ENCODE results near the gene FAM177B.
A peak's percentile ranks its signal among the peaks of the same experiment; 100 is the strongest.

The FAM177B gene

DNA sequence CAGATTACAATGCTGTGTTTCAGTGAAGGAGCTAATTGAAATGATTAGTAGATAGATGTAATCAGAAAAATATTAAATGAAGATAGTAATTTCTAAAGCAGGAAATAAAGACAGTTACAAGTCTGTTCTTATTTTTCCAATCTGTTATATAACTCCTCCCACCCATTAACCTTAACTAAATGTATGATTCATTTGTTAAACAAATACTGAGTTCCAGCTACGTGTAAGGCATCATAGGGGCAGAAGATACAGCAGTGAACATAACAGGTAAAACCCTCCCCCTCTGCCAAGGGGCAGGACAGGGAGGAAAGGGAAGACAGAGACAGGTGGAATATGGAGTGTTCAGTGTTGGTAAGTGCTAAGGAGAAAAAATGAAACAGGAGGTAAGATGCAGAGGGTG lies at the start of gene FAM177B:
Gene FAM177B, plus strand, starts transcription at position 231 of the 400 bp plus-strand sequence. CDS start 9,344 bp downstream, outside the sequence.
- H3K4me3 Mint-ChIP-seq, result no peak within 1 kb of the TSS
- H3K27ac Mint-ChIP-seq, result no peak within 1 kb of the TSS
- no peaks in the 10 kb centered on the region for H3K4me1 Mint-ChIP-seq
- H3K27me3 Mint-ChIP-seq, result no peaks in the 10 kb centered on the region
- H3K36me3 Mint-ChIP-seq, result peaks cover 6% of the 10 kb centered on the region
- H3K9me3 Mint-ChIP-seq, result no peaks in the 10 kb centered on the region

DNA sequence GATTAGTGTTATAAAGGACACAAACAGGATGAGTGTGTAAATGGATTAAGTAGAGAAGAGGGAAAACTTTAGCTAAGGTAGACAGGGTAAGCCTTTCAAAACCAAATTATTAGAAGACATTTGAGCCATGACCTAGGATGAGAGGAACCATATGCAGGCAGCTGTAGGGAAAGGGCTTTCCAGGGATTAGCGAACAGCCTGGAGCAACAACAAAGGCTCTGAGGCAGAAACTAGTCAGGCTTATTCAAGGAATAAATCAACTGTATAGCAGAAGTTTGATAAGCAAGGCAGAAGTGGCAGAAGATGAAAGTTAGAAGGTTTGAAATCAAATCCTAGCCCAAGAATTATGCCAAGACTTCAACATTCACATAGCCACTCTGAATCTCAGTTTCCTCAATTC lies 46.0 kb upstream of the FAM177B start:
- Mint-ChIP-seq H3K9me3 (no peaks in the 10 kb centered on the region), H3K27me3 (no peaks in the 10 kb centered on the region), H3K27ac (peak overlapping the region; percentile 5), H3K36me3 (peaks cover 7% of the 10 kb centered on the region), H3K4me3 (no peak overlapping the region), H3K4me1 (peaks cover 21% of the 10 kb centered on the region)

DNA sequence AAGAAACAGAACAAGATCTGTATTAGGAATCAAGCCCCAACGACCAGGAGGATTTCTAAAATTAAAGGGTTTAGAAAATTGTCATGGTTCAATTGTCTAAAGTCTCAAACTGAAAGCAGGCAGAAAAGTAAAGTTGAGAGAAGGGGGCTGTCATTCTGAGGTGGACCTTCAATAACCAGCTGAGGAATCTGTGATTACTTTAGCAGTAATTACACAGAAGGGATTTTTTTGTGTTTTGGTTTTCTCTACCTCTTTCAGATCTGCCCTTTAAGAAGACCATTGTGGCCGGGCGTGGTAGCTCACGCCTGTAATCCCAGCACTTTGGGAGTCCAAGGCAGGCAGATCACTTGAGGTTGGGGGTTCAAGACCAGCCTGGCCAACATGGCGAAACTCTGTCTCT lies 42.1 kb upstream of the FAM177B start:
- peaks cover 34% of the 10 kb centered on the region for H3K4me1 Mint-ChIP-seq
- H3K4me3 Mint-ChIP-seq, result no peak overlapping the region
- no peak overlapping the region for H3K27ac Mint-ChIP-seq
- H3K36me3 Mint-ChIP-seq, result peaks cover 9% of the 10 kb centered on the region
- H3K27me3 Mint-ChIP-seq, result no peaks in the 10 kb centered on the region
- H3K9me3 Mint-ChIP-seq, result no peaks in the 10 kb centered on the region

DNA sequence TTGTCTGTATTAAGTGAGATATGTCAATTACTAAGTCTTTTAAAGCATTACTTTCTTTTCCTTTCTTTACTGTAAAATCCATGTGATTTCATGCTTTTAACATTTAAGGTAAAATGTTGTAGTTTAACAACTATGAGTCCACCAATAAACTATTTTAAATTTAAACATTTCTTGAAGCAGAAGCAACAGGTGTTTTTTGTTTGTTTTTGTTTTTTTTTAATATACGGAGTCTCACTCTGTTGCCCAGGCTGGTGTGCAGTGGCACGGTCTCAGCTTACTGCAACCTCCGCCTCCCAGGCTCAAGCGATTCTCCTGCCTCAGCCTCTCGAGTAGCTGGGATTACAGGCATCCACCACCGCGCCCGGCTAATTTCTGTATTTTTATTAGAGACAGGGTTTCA lies 40.3 kb upstream of the FAM177B start:
- H3K4me3 Mint-ChIP-seq, result no peak overlapping the region
- peaks cover 6% of the 10 kb centered on the region for H3K36me3 Mint-ChIP-seq
- no peaks in the 10 kb centered on the region for H3K27me3 Mint-ChIP-seq
- H3K4me1 Mint-ChIP-seq, result peaks cover 29% of the 10 kb centered on the region
- no peaks in the 10 kb centered on the region for H3K9me3 Mint-ChIP-seq
- H3K27ac Mint-ChIP-seq, result no peak overlapping the region

DNA sequence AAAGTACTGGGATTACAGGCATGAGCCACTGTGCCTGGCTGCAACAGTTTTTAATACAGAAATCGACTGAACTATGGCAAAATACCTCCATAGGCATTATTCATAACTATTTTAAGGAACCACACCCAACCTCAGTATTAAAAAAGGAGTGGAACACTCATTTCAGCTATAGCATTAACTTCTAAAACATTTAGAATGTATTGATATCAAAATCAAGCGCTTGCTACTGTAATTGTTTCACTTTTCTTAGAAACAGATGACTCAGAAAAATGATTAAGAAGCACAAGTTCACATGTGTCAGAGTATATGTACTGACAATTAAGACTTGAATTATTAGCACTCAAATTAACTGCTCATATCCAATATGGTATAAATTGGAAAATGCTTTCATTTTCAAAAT lies 39.8 kb upstream of the FAM177B start:
- H3K4me3 Mint-ChIP-seq, result no peak overlapping the region
- H3K4me1 Mint-ChIP-seq, result peaks cover 29% of the 10 kb centered on the region
- peaks cover 7% of the 10 kb centered on the region for H3K36me3 Mint-ChIP-seq
- H3K9me3 Mint-ChIP-seq, result no peaks in the 10 kb centered on the region
- no peaks in the 10 kb centered on the region for H3K27me3 Mint-ChIP-seq
- H3K27ac Mint-ChIP-seq, result peak overlapping the region; percentile 90

DNA sequence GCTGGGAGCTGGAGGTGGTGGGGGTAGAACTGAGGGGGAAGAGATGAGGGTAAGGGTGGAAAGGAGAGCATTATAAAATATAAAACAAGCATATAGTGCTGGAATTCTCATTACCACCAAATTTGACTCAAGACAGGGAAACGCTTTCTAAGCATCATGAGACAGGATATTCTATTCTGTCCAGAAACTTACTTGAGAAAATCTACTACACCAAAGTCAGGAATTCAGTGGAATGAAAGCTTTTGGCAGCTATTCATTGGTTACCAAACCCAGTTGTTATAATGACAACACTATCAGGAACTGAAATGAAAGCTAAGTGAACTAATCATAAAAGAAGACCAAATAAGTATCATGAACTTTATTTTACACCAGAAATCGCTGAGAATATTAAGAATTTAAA lies 39.2 kb upstream of the FAM177B start:
- Mint-ChIP-seq H3K36me3 (peaks cover 11% of the 10 kb centered on the region), H3K4me3 (no peak overlapping the region), H3K4me1 (peaks cover 34% of the 10 kb centered on the region), H3K27ac (no peak overlapping the region), H3K9me3 (no peaks in the 10 kb centered on the region), H3K27me3 (no peaks in the 10 kb centered on the region)

DNA sequence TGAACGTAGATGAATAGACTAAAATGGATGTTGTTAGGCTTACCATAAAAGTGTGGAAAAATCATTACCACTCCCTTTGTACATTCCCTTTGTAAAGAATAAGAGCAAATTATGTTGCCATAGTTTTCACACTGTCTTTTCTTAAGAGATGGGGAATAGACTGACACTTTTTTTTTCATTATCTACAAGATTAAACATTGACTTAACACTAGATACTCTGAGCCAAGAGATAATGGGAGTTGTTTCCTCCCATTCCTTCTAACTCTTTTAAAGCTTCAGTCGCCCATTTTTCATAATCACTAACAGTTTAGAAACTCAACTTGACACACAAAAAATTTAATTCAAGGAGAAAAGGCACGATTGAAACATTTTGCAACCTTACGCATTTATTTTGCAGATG lies 34.8 kb upstream of the FAM177B start:
- Mint-ChIP-seq H3K27ac (peak overlapping the region; percentile 14), H3K4me1 (peaks cover 54% of the 10 kb centered on the region), H3K27me3 (no peaks in the 10 kb centered on the region)

DNA sequence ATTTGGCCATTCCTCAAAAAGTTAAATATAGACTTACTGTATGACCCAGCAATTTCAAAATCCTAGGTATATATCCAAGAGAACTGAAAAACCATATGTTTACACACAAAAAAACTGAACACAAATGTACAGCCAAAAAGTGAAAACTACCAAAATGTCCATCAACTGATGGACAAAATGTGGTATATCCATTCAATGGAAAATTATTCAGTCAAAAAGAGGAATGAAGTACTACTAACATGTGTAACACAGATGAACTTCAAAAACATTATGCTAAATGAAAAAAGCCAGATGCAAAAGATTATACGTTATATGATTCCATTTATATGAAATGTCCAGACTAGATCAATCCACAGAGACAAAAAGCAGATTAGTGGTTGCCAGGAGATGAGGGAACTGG lies 32.7 kb upstream of the FAM177B start:
- H3K27me3 Mint-ChIP-seq, result no peaks in the 10 kb centered on the region
- H3K4me3 Mint-ChIP-seq, result no peak overlapping the region
- peak overlapping the region; percentile 76 for H3K27ac Mint-ChIP-seq
- peaks cover 60% of the 10 kb centered on the region for H3K4me1 Mint-ChIP-seq
- peaks cover 20% of the 10 kb centered on the region for H3K36me3 Mint-ChIP-seq
- peaks cover 8% of the 10 kb centered on the region for H3K9me3 Mint-ChIP-seq

More for the DNA sequence above, 34.8 kb upstream of the FAM177B start:
- Mint-ChIP-seq H3K4me3 (no peak overlapping the region), H3K9me3 (peaks cover 8% of the 10 kb centered on the region), H3K36me3 (peaks cover 21% of the 10 kb centered on the region)

DNA sequence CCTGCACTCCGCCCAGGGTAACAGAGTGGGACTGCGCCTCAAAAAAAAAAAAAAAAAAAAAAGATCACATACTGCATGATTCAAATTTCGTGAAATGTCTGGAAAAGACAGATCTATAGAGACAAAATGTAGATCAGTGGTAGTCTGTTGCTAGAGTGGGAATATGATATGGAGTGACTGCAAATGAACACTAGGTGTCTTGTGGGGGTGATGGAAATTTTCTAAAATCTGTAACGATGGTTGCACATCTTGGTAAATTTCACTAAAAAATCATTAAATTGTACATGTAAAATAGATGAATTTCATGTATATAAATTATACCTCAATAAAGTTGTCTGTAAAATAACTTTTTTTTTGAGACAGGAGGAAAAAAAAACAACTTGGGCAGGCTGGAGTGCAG lies 30.2 kb upstream of the FAM177B start:
- Mint-ChIP-seq H3K27me3 (no peaks in the 10 kb centered on the region), H3K9me3 (peaks cover 8% of the 10 kb centered on the region), H3K4me1 (peaks cover 79% of the 10 kb centered on the region), H3K4me3 (no peak overlapping the region), H3K36me3 (peaks cover 21% of the 10 kb centered on the region), H3K27ac (no peak overlapping the region)

DNA sequence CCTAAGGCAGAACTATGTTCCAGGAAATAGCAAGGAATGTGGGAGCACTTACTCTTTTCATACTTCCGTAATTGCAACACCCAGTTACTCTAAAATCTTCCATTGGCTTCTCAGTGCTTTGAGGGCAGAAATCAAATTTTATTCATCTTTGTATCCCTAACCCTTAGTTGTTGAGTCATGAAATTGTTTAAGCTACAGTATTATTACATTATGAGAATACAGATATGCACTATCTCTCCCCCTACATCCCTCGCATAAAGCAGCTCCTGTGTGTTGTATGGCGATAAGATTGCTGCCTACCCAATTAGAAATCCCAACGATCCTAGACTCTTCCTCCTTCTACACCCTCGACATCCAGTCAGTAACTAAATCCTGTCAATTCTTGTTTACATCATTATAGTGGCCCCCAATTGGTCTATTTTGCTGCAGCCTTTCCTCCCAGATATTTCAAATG lies 27.3 kb upstream of the FAM177B start:
- H3K4me3 Mint-ChIP-seq, result peak overlapping the region; percentile 99
- H3K27me3 Mint-ChIP-seq, result no peaks in the 10 kb centered on the region
- H3K9me3 Mint-ChIP-seq, result no peaks in the 10 kb centered on the region
- peaks cover 9% of the 10 kb centered on the region for H3K36me3 Mint-ChIP-seq
- peak overlapping the region; percentile 3 for H3K27ac Mint-ChIP-seq
- peaks cover 70% of the 10 kb centered on the region for H3K4me1 Mint-ChIP-seq

DNA sequence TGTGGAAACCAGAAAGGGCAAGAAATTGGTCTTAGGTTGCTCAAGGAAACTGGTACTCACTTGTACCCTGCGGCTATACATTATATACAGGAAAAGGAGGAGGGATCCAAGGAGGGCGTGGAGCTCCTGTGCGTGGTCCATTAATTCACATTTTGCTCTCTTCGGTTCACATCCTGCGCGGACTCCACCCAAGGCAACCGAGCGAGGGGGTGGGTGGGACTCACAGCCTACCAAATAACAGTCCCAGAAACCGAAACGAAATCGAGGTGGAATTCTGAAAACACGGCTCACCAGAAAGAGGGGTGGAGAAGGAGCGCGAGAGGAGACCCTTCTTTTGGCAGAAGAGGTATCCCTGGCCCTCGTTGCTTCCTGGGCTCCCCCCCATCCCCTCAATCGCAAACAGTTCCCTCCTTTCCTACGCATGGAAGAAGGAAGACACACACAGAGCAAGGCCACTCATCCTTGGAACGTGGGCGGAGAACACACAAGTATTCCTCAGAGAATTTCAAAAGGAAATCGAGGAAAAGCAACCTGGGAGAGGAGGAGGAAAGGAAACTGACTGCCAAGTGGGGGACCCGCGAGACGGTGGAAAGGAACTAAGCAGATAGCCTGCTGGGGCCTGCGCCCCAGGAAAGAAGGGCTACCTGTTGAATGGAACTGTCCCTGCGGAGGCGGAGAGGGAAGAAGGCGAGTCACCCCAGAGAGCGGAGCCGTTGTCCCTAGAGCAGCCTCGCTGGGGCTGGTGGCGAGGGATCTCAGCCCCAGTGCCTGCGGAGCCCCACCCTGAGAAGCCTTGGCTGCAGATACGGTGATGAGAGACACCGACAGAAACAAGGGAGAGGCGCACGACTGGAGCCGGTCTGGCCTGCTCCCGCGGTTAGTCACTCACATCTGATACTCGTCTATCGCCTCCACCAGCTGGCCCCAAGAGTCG lies 25.4 kb upstream of the FAM177B start:
- peak overlapping the region; percentile 99 for H3K4me3 Mint-ChIP-seq
- H3K36me3 Mint-ChIP-seq, result peaks cover 11% of the 10 kb centered on the region

DNA sequence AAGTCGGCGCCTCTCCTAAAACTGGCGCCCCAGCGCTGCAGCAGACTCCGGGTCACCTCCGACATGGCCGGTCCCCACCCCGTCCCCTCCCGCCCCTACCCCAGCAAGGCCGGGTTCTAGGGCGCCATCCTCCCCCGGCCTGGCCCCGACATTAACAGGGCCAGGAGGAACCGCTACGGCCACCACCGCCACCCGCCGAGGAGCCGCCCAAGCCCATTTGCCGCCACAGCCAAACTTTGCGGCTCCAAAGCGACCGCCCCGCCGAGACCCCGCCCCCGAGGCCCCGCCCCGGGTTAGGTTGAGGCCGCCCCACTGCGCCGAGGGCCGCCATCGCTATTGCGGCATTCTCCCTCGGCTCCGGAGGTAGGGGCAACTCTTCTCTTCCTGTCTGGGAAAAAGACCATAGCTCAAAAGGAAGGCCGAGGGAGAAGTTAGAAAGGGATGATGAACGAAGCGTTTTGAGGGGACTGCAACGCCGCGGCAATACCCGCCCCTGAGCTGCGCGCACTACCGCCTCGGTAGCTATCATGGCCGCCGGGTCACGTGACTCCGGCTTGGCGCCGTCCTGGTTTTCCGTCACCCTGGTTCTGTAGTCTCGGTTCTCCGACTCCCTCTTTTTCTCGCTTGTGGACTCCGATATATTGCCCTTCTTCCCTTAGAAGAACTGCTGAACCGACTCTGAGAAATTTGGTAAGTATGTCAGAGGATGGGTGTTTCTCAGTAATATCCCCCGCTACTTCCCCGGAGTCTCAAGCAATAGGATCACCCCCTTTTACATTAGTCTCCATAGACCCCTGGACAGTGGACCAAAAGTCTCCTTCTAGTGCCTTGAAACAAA lies 24.5 kb upstream of the FAM177B start, which contains the start of the genes AIDA and BROX:
Gene AIDA, minus strand, starts transcription at position 239 of the 838 bp plus-strand sequence. Its CDS starts 174 bp downstream, at position 65.
Gene BROX, plus strand, starts transcription at position 312 of the 838 bp plus-strand sequence. CDS start 3,136 bp downstream, outside the sequence.
- Mint-ChIP-seq H3K9me3 (no peaks in the 10 kb centered on the region), H3K4me3 (peak within 1 kb of the TSS; percentile 99), H3K4me1 (peaks cover 62% of the 10 kb centered on the region), H3K36me3 (peaks cover 12% of the 10 kb centered on the region), H3K27me3 (no peaks in the 10 kb centered on the region), H3K27ac (peak within 1 kb of the TSS; percentile 100)

More for the DNA sequence above, 25.4 kb upstream of the FAM177B start:
- Mint-ChIP-seq H3K4me1 (peaks cover 61% of the 10 kb centered on the region), H3K27me3 (no peaks in the 10 kb centered on the region), H3K9me3 (no peaks in the 10 kb centered on the region), H3K27ac (peak overlapping the region; percentile 98)

DNA sequence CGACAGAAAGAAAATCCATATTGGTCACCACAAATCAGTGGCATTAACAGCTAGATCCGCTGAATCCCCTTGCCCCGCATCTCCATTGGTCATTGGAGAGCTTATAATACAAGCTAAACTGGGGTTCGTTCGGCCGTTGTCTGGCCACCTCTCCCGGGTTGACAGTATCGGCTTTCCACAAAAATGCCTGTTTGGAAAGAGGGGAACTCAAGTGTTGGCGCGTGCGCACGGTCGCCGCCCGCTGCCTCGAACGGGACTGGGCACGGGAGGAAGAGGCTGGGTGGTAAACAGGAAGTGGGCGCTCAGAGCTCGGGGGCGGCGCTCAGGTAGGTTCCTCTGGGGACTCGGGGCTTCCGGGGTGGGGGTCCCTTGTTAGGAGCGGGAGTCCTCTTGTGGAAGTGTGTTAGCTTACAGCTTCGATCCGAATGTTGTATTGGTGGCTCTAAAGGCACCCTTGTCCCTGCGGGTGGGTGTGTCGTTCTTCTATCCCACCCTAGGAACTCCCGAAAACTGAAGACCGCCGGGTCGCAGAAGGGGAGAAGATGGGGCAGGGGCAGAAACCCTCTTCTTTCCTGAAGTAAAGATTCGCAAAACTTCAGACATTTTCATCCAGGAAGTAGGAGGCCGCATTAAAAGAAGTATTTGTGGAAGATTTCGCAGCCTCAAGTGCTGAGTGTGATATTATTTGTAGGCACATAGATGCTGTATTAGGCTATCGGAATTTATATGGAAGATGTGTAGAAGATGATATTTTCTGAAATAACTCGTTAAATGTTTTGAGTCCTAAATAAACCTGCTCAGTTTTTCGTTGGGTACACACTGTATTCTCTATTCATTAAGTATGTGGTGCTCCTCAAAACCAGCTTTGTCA lies 23.7 kb upstream of the FAM177B start:
- Mint-ChIP-seq H3K36me3 (peaks cover 12% of the 10 kb centered on the region), H3K27me3 (no peaks in the 10 kb centered on the region), H3K4me1 (peaks cover 64% of the 10 kb centered on the region), H3K27ac (peak overlapping the region; percentile 100), H3K9me3 (no peaks in the 10 kb centered on the region), H3K4me3 (peak overlapping the region; percentile 99)

DNA sequence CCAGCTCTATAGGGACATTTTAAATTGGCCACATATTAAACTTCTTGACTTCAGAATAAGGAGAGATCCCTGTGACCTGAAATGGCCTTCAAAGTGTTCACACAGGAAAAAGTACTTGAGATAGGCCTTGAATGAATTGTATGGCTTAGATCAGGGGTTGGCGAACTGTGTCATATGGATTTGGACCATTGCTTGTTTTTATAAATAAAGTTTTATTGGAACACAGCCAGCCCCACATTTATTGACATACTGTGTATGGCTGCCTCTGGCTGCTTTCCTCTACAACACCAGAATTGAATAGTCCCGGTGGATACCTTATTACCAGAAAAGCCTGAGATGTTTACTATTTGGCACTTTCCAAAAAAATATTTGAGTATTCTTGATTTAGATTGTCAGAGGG lies 20.6 kb upstream of the FAM177B start:
- Mint-ChIP-seq H3K4me3 (no peak overlapping the region), H3K9me3 (no peaks in the 10 kb centered on the region), H3K36me3 (peaks cover 14% of the 10 kb centered on the region), H3K27ac (peak overlapping the region; percentile 41), H3K27me3 (no peaks in the 10 kb centered on the region), H3K4me1 (peaks cover 45% of the 10 kb centered on the region)

DNA sequence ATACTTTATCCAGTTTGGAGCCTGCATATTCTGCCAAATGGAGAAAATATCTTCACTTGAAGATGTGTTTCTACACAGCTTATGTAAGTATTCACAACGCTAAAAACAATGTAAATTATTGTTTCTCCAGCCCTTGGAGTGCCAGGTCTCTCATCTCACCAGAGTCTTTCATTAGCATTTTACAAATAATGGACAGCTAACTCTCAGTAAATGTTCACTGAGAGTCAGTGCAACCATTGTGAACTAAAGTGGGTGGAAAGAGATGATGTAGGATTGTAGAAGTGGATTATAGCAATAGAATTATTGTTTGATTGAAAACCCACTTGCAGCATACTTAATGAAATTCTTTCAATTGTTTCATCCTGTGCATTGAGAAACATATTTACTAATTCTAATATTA lies 8.3 kb upstream of the FAM177B start:
- Mint-ChIP-seq H3K36me3 (peaks cover 25% of the 10 kb centered on the region), H3K27me3 (no peaks in the 10 kb centered on the region), H3K27ac (no peak overlapping the region), H3K4me1 (peaks cover 10% of the 10 kb centered on the region), H3K9me3 (no peaks in the 10 kb centered on the region), H3K4me3 (no peak overlapping the region)
